NCI-H1105 treated with DMSO at 0.1 percent for 48 hours (cell line): ENCODE results near the gene FBXO46.
A peak's percentile ranks its signal among the peaks of the same experiment; 100 is the strongest.

ENCODE experiments used
- DNase-seq: peaks from one replicate; lab custom pipeline; 2025; lab: John Stamatoyannopoulos, UW

Gene FBXO46

GRCh38 chr19:45730368-45731288 is at the start of gene FBXO46:
Gene FBXO46, minus strand, starts transcription at chr19:45730896. Its CDS starts 17,401 bp downstream, at chr19:45713495.
- DNase-seq, result peak; percentile 99

- peak; percentile 53 for DNase-seq
Observed at GRCh38 chr19:45780146-45780447, 49.4 kb upstream of the FBXO46 start.

GRCh38 chr19:45779231-45780145 is 48.8 kb upstream of the FBXO46 start:
- peak; percentile 89 for DNase-seq

GRCh38 chr19:45778010-45778661 is 47.4 kb upstream of the FBXO46 start:
- DNase-seq, result no peak

- DNase-seq, result no peak
Observed at GRCh38 chr19:45777395-45777961, 46.8 kb upstream of the FBXO46 start.

- no peak for DNase-seq
Observed at GRCh38 chr19:45774765-45775164, 44.1 kb upstream of the FBXO46 start.

- DNase-seq, result no peak
Observed at GRCh38 chr19:45773384-45773783, 42.7 kb upstream of the FBXO46 start.

GRCh38 chr19:45772912-45773311 is 42.2 kb upstream of the FBXO46 start:
- DNase-seq, result no peak

- no peak for DNase-seq
Observed at GRCh38 chr19:45772130-45772840, 41.6 kb upstream of the FBXO46 start.

GRCh38 chr19:45771311-45771933 is 40.7 kb upstream of the FBXO46 start:
- no peak for DNase-seq

GRCh38 chr19:45770192-45771101 is 39.8 kb upstream of the FBXO46 start:
- DNase-seq, result peak; percentile 99

- DNase-seq, result peak; percentile 55
Observed at GRCh38 chr19:45769821-45770191, 39.1 kb upstream of the FBXO46 start.

GRCh38 chr19:45768984-45769782 is 38.5 kb upstream of the FBXO46 start, which contains the start of gene SIX5:
Gene SIX5, minus strand, starts transcription at chr19:45769252. Its CDS starts 408 bp downstream, at chr19:45768844.
- peak; percentile 96 for DNase-seq

GRCh38 chr19:45768655-45768983 is 37.9 kb upstream of the FBXO46 start:
- peak; percentile 23 for DNase-seq

GRCh38 chr19:45767881-45768654 is 37.4 kb upstream of the FBXO46 start:
- DNase-seq, result peak; percentile 23

GRCh38 chr19:45767410-45767880 is 36.7 kb upstream of the FBXO46 start:
- peak; percentile 12 for DNase-seq

GRCh38 chr19:45766869-45767346 is 36.2 kb upstream of the FBXO46 start:
- no peak for DNase-seq
